Esophagus muscularis mucosa (tissue), 4 donors: ENCODE measurements around the gene ZNF329. TPM values are rescaled to one million over a fixed set of nuclear protein-coding genes. Genes with fewer than 3 reads are reported as not detected.

Experiments
- DNase-seq: peaks from one replicate; pipeline ENCODE4 v3.0.0-alpha.2; 2017; ENCODE audit errors: extremely low spot score
- H3K27ac ChIP-seq, 4 donors: fragments of 200-600 bp; sonication (generic); replicated peaks in 1 of 4; 1 replicate in 3 of 4; 2 replicates in 1 of 4; pipeline ENCODE4 v1.5.1; 2016 to 2019; ENCODE audit warnings: mild to moderate bottlenecking in 1 of 4
- H3K27me3 ChIP-seq, 4 donors: fragments of 200-600 bp; sonication (generic); one replicate each; pipeline versions ENCODE4 v1.5.1 to v1.6.0; 2016 to 2019
- H3K36me3 ChIP-seq, 4 donors: fragments of 200-600 bp; sonication (generic); one replicate each; pipeline ENCODE4 v1.5.1; 2016 to 2019
- H3K4me1 ChIP-seq, 4 donors: fragments of 200-600 bp; sonication (generic); one replicate each; pipeline ENCODE4 v1.5.1; 2016 to 2019
- H3K4me3 ChIP-seq, 4 donors: fragments of 200-600 bp; sonication (generic); 1 replicate in 2 of 4; 2 replicates in 2 of 4; pipeline ENCODE4 v1.5.1; 2016 to 2019; ENCODE audit warnings: mild to moderate bottlenecking in 4 of 4, moderate library complexity in 1 of 4
- H3K9me3 ChIP-seq, 4 donors: fragments of 200-600 bp; sonication (generic); 1 replicate in 3 of 4; 2 replicates in 1 of 4; pipeline ENCODE4 v1.5.1; 2016 to 2019
- CTCF ChIP-seq, 3 experiments: fragments of 200-600 bp in 2 of 3; fragments of 450-650 bp in 1 of 3; sonication (generic) in 2 of 3; IDR thresholded peaks; one replicate each; pipeline ENCODE4 v1.5.1; 2017 to 2019; ENCODE audit warnings: antibody characterized with exemption in 3 of 3, mild to moderate bottlenecking in 2 of 3, moderate library complexity in 1 of 3
- EP300 ChIP-seq: sonication (generic); formaldehyde crosslinking; IDR thresholded peaks from one replicate; pipeline ENCODE4 v1.6.1; 2017; ENCODE audit warnings: antibody characterized with exemption
- POLR2A ChIP-seq: fragments of 450-650 bp; IDR thresholded peaks from one replicate; pipeline ENCODE4 v1.6.1; 2017; ENCODE audit warnings: antibody characterized with exemption, moderate library complexity, mild to moderate bottlenecking, low read depth
- POLR2AphosphoS5 ChIP-seq, 2 donors: sonication (generic); formaldehyde crosslinking; IDR thresholded peaks; one replicate each; pipeline ENCODE4 v1.6.1; 2017; ENCODE audit warnings: antibody characterized with exemption in 2 of 2
- WGBS: methylation state at CpG from one replicate; pipeline ENCODE4 v1.1.5; 2018; 5-methylcytosine and 5-hydroxymethylcytosine counted together
- intact Hi-C: fragments of 100-400 bp; cut with DNase I; formaldehyde crosslinking; loops from one replicate; pipeline ENCODE4 v1.15.1; 2023
- total RNA-seq, 4 donors: library from RNA; depleted of rRNA; stranded (reverse); fragments of >200 nt; gene quantifications; one replicate each; pipeline versions ENCODE4 v1.1.0 to v1.2.1, GENCODE V29; 2016

The ZNF329 gene
- total RNA-seq, 4 donors from 2014 or later: 8.3 to 14.0 (median 10.8) TPM

GRCh38 chr19:58117841-58118575 is 32.6 kb downstream of the ZNF329 start:
- intact Hi-C loops: no loop called here
- Histone ChIP-seq H3K27ac (no peak overlapping the region), H3K4me3 (peak overlapping the region in 3 of 4 donors; percentile 3 to 15 (median 9)), H3K4me1 (no peaks in the 10 kb centered on the region), H3K27me3 (peaks cover 0 to 18% (median 8%) of the 10 kb centered on the region in 4 donors), H3K9me3 (peaks cover 0 to 99% (median 94%) of the 10 kb centered on the region in 4 donors), H3K36me3 (peaks cover 0 to 3% (median 0%) of the 10 kb centered on the region in 4 donors)
- WGBS: 10% methylated on average over 17 of the region's 77 CpGs
- no peak for DNase-seq
- TF ChIP-seq CTCF (IDR thresholded peaks at IDR 0.05): no peak
- TF ChIP-seq EP300: no peak
- no peak for TF ChIP-seq POLR2AphosphoS5 (IDR thresholded peaks at IDR 0.05)
- no peak for TF ChIP-seq POLR2A

DNA sequence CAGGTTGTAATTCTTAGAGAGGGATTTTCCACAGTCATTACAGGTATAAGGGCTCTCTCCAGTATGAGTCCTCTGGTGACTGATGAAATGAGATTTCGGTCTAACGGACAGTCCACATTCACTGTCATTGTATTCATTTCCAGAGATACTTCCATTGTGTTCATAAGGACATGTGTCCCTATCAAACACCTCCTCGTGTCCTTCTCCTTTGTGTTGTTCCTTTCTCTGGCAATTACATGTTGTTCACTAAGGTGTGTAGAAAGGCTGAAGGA is 42.1 kb downstream of the ZNF329 start:
- H3K27ac ChIP-seq: no peak overlapping the region
- TF ChIP-seq POLR2A (no peak), CTCF (IDR thresholded peaks at IDR 0.05) (no peak), POLR2AphosphoS5 (IDR thresholded peaks at IDR 0.05) (no peak)
- no peak for DNase-seq
- no peaks in the 10 kb centered on the region for H3K27me3 ChIP-seq
- H3K36me3 ChIP-seq: no peaks in the 10 kb centered on the region
- no peak overlapping the region for H3K4me3 ChIP-seq
- intact Hi-C loops: no loop called here
- no peaks in the 10 kb centered on the region for H3K4me1 ChIP-seq
- 92% methylated on average over 3 of the region's 3 CpGs for WGBS
- H3K9me3 ChIP-seq: peaks cover 8 to 97% (median 94%) of the 10 kb centered on the region in 4 donors

- TF ChIP-seq EP300 (no peak), POLR2A (no peak), POLR2AphosphoS5 (IDR thresholded peaks at IDR 0.05) (no peak), CTCF (IDR thresholded peaks at IDR 0.05) (no peak)
- H3K4me3 ChIP-seq: no peak overlapping the region
- DNase-seq: no peak
- no peaks in the 10 kb centered on the region for H3K36me3 ChIP-seq
- H3K4me1 ChIP-seq: no peaks in the 10 kb centered on the region
- H3K9me3 ChIP-seq: peaks cover 8 to 97% (median 92%) of the 10 kb centered on the region in 4 donors
- H3K27ac ChIP-seq: no peak overlapping the region
- H3K27me3 ChIP-seq: no peaks in the 10 kb centered on the region
- intact Hi-C loops: no loop called here
- 91% methylated on average over 6 of the region's 7 CpGs for WGBS
Measured at GRCh38 chr19:58107778-58108545, 42.6 kb downstream of the ZNF329 start.

- H3K4me3 ChIP-seq: peak overlapping the region; percentile 70 to 97 (median 76)
- TF ChIP-seq EP300 (no peak), CTCF (IDR thresholded peaks at IDR 0.05) (no peak), POLR2A (no peak), POLR2AphosphoS5 (IDR thresholded peaks at IDR 0.05) (no peak)
- H3K36me3 ChIP-seq: peaks cover 0 to 16% (median 3%) of the 10 kb centered on the region in 4 donors
- 13% methylated on average over 2 of the region's 2 CpGs for WGBS
- H3K27ac ChIP-seq: peak overlapping the region; percentile 91 to 96 (median 94)
- no peak for DNase-seq
- peaks cover 0 to 28% (median 15%) of the 10 kb centered on the region in 4 donors for H3K9me3 ChIP-seq
- H3K27me3 ChIP-seq: no peaks in the 10 kb centered on the region
- peaks cover 19 to 29% (median 27%) of the 10 kb centered on the region in 4 donors for H3K4me1 ChIP-seq
- intact Hi-C loops: loop anchor here (10.0 kb wide), 1 partner anchor 84 kb away; no protein-coding TSS in a partner anchor
Measured at GRCh38 chr19:58098682-58098998, 51.9 kb downstream of the ZNF329 start.
